ENCODE data around the gene STARD8. TPM values are rescaled to one million over a fixed set of nuclear protein-coding genes. Genes with fewer than 3 reads are reported as not detected.

The STARD8 gene
- total RNA-seq, 4 donors from 2014 or later = 14.0 to 25.4 (median 14.9) TPM

DNA sequence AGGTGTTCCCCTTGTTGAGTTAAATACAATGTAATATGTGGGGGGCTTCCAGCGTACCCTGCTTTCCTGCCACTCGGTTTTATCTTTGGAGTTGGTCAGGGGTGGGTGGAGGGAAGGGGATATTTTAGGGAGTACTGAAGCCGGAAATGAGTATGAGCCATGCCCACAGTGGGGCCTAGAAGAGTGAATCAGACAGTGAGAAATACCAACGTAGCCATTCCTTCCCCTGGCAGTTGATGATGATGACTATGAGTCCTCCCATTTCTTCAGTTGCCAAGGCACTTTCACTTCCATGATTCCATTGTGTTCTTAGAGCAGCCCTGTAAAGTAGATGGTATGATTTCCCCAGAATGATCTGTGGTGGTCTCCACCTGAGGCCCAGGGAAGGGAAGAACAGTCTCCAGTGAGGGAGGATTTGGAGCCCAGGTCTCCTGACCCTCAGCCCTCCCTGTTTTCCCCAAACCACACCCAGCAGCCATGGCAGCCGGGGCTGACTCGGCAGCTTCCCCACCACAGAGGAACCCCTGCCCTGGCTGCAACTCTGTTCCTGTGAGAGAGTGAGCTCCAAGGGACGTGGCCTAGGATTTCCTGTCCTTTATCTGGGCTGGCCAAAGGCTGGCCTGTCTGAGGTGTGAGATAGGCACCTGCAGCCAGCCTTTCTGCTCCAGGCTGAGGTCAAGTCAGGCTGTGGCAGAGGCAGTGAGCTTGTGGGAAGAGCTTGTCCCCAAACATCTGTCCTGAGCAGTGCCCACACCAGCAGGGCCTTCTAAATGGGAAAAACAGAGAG, 52.7 kb downstream of the STARD8 start:
- TF ChIP-seq, protein P1, sequence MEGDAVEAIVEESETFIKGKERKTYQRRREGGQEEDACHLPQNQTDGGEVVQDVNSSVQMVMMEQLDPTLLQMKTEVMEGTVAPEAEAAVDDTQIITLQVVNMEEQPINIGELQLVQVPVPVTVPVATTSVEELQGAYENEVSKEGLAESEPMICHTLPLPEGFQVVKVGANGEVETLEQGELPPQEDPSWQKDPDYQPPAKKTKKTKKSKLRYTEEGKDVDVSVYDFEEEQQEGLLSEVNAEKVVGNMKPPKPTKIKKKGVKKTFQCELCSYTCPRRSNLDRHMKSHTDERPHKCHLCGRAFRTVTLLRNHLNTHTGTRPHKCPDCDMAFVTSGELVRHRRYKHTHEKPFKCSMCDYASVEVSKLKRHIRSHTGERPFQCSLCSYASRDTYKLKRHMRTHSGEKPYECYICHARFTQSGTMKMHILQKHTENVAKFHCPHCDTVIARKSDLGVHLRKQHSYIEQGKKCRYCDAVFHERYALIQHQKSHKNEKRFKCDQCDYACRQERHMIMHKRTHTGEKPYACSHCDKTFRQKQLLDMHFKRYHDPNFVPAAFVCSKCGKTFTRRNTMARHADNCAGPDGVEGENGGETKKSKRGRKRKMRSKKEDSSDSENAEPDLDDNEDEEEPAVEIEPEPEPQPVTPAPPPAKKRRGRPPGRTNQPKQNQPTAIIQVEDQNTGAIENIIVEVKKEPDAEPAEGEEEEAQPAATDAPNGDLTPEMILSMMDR (IDR thresholded peaks at IDR 0.05; ENCODE audit: low read depth) = no peak

DNA sequence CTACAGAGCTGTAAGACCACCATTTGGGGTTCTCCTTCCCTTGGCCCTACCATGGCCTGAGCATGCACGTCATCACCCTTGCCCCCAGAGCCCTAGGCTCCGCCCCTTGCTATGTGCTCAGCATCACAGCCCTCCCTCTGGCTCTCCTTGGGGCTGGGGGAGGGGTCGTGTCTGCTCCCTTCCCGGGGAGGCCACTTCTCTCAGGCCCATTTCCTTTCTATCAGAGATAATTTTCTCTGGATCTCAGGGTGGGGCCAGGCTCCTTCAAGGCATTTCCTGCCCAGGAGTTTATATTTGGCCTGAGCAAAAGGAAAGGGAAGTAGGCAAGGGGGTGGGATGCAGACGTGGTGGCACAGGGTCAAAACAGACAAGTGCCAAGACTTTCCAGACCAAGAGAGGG, 55.9 kb downstream of the STARD8 start:
- TF ChIP-seq, protein P1 (IDR thresholded peaks at IDR 0.05; ENCODE audit: low read depth) = no peak

DNA sequence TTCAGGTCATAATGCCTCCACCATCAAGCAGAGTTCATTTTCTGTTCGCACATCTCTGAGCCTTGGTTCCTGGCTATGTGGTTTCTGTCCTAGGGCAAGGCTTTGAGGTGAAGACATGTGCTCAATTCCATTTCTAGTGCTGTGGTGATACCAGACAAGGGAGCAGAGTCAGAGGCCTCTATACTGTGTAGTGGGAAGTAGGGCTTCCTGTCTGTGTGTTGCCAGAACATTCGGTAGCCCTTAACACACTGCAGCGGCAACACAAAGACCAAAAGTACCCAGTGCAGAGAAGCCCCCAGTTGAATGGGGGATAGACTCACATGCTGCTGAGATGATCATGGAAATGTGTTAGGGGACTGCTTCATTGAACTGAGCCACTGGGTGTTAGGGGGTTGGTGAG, 56.4 kb downstream of the STARD8 start:
- TF ChIP-seq, protein P1 (IDR thresholded peaks at IDR 0.05; ENCODE audit: low read depth) = no peak

DNA sequence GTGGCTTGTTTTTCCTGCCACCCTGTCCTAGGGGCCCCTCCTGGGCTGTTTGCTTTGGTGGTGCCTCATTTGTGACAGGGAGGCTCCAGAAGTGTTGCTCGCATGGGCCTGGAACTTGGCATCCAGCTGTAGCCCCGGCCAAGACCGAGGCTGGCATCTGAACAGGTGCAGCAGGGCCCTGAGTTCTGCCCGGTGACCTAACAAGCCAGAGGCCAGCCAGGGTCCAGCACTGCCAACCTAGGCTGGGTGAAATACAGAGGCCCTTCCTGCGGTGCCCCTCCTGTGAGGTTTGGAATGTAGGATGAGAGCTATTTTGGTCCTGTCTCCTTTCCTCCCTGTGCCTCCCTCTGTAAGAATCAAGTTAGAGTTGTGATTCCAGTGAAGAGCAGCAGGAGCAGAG, 58.5 kb downstream of the STARD8 start:
- TF ChIP-seq, protein P1 (IDR thresholded peaks at IDR 0.05; ENCODE audit: low read depth) = no peak

DNA sequence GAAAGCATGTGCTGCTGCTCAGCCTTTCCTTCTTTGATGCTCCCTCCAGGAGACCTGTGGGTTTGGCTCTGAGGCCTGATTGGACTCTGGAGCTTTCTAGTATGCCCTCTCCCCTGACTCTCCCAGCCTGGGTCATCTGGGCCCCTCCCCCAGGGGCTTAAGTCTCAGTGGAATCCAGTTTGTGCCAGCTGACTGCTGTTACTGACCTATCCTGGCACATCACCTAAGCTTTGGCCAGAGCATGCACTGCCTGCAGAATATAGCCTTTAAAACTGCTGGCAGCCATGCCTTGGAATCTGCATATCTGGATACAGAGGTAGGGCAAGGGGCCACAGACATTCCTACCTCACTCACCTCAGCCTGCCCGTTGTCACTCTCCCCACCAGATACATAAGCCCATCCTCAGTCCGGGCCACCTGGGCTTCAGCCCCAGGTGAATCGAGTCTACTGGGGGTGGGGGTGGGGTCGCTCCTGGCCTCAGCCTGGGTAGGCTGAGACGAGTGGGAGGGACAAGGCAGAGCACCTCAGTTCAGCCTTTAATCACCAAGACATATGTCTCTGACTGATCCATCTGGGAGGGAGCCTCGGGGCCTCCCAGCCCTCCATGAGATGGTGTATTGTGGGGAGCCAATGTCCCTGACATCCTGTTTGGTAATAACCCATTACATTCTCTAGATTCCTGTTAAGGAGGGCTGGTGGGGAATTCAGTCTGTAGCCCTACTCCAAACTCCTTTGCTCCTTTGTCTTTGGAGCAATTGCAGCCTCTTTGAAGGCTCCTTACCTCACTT, 61.2 kb downstream of the STARD8 start:
- TF ChIP-seq, protein P1 (IDR thresholded peaks at IDR 0.05; ENCODE audit: low read depth) = no peak

DNA sequence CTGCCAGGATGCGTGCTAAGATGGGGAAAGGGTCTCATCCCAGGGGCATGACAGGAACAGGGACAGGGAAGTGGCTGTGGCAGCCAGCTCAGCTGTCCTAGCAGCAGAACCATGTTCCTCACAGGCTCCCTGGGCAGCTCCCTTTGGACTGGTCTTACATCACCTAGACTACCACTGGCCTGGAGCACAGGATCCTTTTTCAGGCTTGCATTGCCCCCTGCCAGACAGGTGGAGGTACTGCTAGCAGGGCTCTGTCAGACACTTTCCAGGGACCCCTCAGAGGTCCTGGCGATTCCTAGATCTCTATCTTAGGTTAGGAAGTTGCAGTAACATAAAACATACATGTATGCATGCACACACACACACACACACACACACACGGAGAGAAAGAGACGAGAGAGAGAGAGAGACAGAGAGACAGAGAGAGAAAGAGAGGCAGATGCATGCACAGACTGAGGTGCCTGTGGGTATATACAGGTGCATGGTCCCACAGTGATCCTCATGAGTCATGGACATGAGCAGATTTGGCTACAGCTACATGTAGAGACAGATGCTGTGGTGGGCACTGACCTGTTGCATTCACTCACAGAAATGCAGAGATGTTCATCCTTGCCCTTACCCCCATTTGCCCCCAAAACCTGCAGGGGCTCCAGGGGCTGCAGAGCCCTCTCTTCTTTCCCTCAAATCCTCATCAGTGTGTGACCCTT, 63.6 kb downstream of the STARD8 start:
- TF ChIP-seq, protein P1 (IDR thresholded peaks at IDR 0.05; ENCODE audit: low read depth) = no peak

DNA sequence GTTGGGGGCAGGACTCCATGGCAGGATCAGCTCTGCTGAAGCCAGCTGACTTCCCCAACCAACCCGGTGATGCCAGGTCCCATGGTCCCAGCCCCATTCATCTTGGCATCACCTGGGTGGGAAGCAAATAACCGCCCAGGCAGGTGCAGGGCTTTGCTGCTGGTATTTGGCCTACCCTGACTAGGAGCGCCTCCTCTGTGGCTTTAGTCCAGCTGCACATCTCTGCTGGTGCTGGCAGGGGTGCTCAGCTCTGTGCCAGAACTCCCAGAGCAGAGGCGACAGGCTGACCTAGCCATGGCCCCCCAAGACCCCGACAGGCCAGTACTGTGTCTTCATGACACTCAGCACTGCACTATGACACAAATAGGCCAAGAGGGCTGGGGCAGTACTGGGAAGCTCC, 64.4 kb downstream of the STARD8 start:
- TF ChIP-seq, protein P1 (IDR thresholded peaks at IDR 0.05; ENCODE audit: low read depth) = no peak

Measured in subcutaneous adipose tissue (tissue), 4 donors.